Stomach (tissue), 4 donors: ENCODE results near the gene SARS2.

Experiments
- EP300 ChIP-seq: sonication (generic); formaldehyde crosslinking; IDR thresholded peaks from one replicate; pipeline ENCODE4 v1.6.1; 2017; ENCODE audit warnings: antibody characterized with exemption
- POLR2A ChIP-seq, 4 donors: fragments of 450-650 bp; IDR thresholded peaks; one replicate each; pipeline ENCODE4 v1.6.1; 2016; ENCODE audit warnings: antibody characterized with exemption in 4 of 4, control low read depth in 2 of 4, mild to moderate bottlenecking in 1 of 4, moderate library complexity in 1 of 4
- POLR2AphosphoS5 ChIP-seq, 3 donors: sonication (generic); formaldehyde crosslinking; IDR thresholded peaks; one replicate each; pipeline ENCODE4 v1.6.1; 2016; ENCODE audit warnings: antibody characterized with exemption in 3 of 3
- TF ChIP-seq, protein P1 (sequence below), 7 experiments: fragments of 450-650 bp in 4 of 7; fragments of 200-600 bp in 3 of 7; sonication (generic) in 3 of 7; IDR thresholded peaks; one replicate each; pipeline ENCODE4 v1.5.1; 2016 to 2019; ENCODE audit warnings: antibody characterized with exemption in 7 of 7, control low read depth in 2 of 7, mild to moderate bottlenecking in 1 of 7

DNA sequence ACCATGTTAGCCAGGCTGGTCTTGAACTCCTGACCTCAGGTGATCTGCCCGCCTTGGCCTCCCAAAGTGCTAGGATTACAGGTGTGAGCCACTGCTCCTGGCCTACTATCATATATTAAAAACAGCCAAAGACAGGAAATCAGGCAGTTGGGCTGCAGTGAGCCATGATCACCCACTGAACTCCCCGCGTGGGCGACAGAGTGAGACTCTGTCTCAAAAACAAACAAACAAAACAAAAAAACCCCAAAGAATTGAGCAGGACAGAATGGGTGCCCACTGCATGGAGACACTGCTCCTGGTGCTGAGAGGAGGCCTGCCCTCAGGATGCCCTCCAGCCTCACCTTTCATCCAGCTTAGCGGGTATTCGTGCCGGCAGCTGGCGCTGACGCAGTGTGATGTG, 47.3 kb downstream of the SARS2 start:
- TF ChIP-seq, protein P1, sequence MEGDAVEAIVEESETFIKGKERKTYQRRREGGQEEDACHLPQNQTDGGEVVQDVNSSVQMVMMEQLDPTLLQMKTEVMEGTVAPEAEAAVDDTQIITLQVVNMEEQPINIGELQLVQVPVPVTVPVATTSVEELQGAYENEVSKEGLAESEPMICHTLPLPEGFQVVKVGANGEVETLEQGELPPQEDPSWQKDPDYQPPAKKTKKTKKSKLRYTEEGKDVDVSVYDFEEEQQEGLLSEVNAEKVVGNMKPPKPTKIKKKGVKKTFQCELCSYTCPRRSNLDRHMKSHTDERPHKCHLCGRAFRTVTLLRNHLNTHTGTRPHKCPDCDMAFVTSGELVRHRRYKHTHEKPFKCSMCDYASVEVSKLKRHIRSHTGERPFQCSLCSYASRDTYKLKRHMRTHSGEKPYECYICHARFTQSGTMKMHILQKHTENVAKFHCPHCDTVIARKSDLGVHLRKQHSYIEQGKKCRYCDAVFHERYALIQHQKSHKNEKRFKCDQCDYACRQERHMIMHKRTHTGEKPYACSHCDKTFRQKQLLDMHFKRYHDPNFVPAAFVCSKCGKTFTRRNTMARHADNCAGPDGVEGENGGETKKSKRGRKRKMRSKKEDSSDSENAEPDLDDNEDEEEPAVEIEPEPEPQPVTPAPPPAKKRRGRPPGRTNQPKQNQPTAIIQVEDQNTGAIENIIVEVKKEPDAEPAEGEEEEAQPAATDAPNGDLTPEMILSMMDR (IDR thresholded peaks at IDR 0.05), result no peak
- TF ChIP-seq POLR2AphosphoS5 (IDR thresholded peaks at IDR 0.05) (no peak), POLR2A (IDR thresholded peaks at IDR 0.05) (no peak), EP300 (no peak)
